Fibroblast of lung (primary cell): ENCODE data around the gene GALNT2.

Experiments
- CTCF ChIP-seq, 2 donors: IDR thresholded peaks in 1 of 2; conservative IDR thresholded peaks in 1 of 2; 1 replicate in 1 of 2; 2 replicates in 1 of 2; pipeline ENCODE4 v1.5.1; 2011 to 2012; ENCODE audit warnings: low read length in 2 of 2, control low read depth in 1 of 2, inconsistent platforms in 1 of 2, low read depth in 1 of 2, mild to moderate bottlenecking in 1 of 2
- EZH2 ChIP-seq: IDR thresholded peaks from 2 replicates; pipeline ENCODE4 v1.5.1; 2012; ENCODE audit warnings: low read length, control low read depth, mild to moderate bottlenecking; ENCODE audit errors: missing control alignments

- no peak for TF ChIP-seq CTCF (conservative IDR thresholded peaks at IDR 0.05 in 1 of 2, IDR thresholded peaks at IDR 0.05 in 1 of 2; ENCODE audit: low read depth in 1 of 2, low read length in 2 of 2)
- TF ChIP-seq EZH2, result no peak
Measured at GRCh38 chr1:230322421-230322756, 255.4 kb downstream of the GALNT2 start.
